H9 (cell line): ENCODE data around the gene PEA15. TPM values are rescaled to one million over a fixed set of nuclear protein-coding genes. Genes with fewer than 3 reads are reported as not detected.
A peak's percentile ranks its signal among the peaks of the same experiment; 100 is the strongest.

Experiments used
- DNase-seq: peaks from one replicate; pipeline ENCODE4 v3.0.0-alpha.2; 2017
- H2AFZ ChIP-seq: one replicate; pipeline ENCODE4 v1.6.1; 2013; ENCODE audit warnings: mild to moderate bottlenecking, low read length, control low read depth, moderate library complexity
- H2AK5ac ChIP-seq: 2 replicates; pipeline ENCODE4 v1.6.1; 2013; ENCODE audit warnings: low read length, control low read depth, mixed read lengths; ENCODE audit not compliant: insufficient read length
- H2BK120ac ChIP-seq: one replicate; pipeline ENCODE4 v1.6.1; 2013; ENCODE audit warnings: low read depth, mild to moderate bottlenecking, low read length, control low read depth, inconsistent platforms; ENCODE audit not compliant: poor library complexity, severe bottlenecking
- H2BK12ac ChIP-seq: 2 replicates; pipeline ENCODE4 v1.6.1; 2013; ENCODE audit warnings: low read length, control low read depth, mixed read lengths, low read depth; ENCODE audit not compliant: insufficient read length
- H2BK15ac ChIP-seq: 2 replicates; pipeline ENCODE4 v1.6.1; 2013; ENCODE audit warnings: low read depth, low read length, control low read depth
- H2BK20ac ChIP-seq: one replicate; pipeline ENCODE4 v1.6.1; 2013; ENCODE audit warnings: low read depth, mild to moderate bottlenecking, low read length, control low read depth, inconsistent platforms; ENCODE audit not compliant: poor library complexity, severe bottlenecking
- H2BK5ac ChIP-seq: 2 replicates; pipeline ENCODE4 v1.6.1; 2013; ENCODE audit warnings: low read length, control low read depth, mixed read lengths; ENCODE audit not compliant: insufficient read length
- H3K14ac ChIP-seq: 2 replicates; pipeline ENCODE4 v1.6.1; 2013; ENCODE audit warnings: low read length, control low read depth; ENCODE audit not compliant: insufficient read depth
- H3K18ac ChIP-seq: 2 replicates; pipeline ENCODE4 v1.6.1; 2013; ENCODE audit warnings: low read depth, mild to moderate bottlenecking, mixed read lengths, low read length, control low read depth; ENCODE audit not compliant: insufficient read length
- H3K23ac ChIP-seq: 2 replicates; pipeline ENCODE4 v1.6.1; 2013; ENCODE audit warnings: low read length, control low read depth, mixed read lengths, low read depth; ENCODE audit not compliant: insufficient read length
- H3K23me2 ChIP-seq: 2 replicates; pipeline ENCODE4 v1.6.1; 2013; ENCODE audit warnings: low read depth, mild to moderate bottlenecking, mixed read lengths, low read length, control low read depth; ENCODE audit not compliant: insufficient read length, poor library complexity, severe bottlenecking
- H3K27ac ChIP-seq: 2 replicates; pipeline ENCODE4 v1.5.1; 2013; ENCODE audit warnings: low read length, control low read depth, mixed read lengths, low read depth; ENCODE audit not compliant: insufficient read length
- H3K27me3 ChIP-seq: 2 replicates; pipeline ENCODE4 v1.6.1; 2013; ENCODE audit warnings: low read length, control low read depth, inconsistent platforms; ENCODE audit not compliant: insufficient read depth
- H3K4ac ChIP-seq: 2 replicates; pipeline ENCODE4 v1.6.1; 2013; ENCODE audit warnings: low read depth, mild to moderate bottlenecking, control low read depth, inconsistent platforms, low read length, moderate library complexity
- H3K4me1 ChIP-seq: 2 replicates; pipeline ENCODE4 v1.6.1; 2013; ENCODE audit warnings: low read length, control low read depth, inconsistent platforms; ENCODE audit not compliant: insufficient read depth
- H3K4me2 ChIP-seq: 2 replicates; pipeline ENCODE4 v1.6.1; 2013; ENCODE audit warnings: low read length, control low read depth, mixed read lengths; ENCODE audit not compliant: insufficient read length, insufficient read depth
- H3K56ac ChIP-seq: 2 replicates; pipeline ENCODE4 v1.6.1; 2013; ENCODE audit warnings: low read depth, mild to moderate bottlenecking, mixed read lengths, low read length, control low read depth; ENCODE audit not compliant: insufficient read length
- H3K79me1 ChIP-seq: 2 replicates; pipeline ENCODE4 v1.6.1; 2013; ENCODE audit warnings: low read depth, mild to moderate bottlenecking, moderate library complexity, low read length, control low read depth, inconsistent platforms; ENCODE audit not compliant: insufficient read depth, poor library complexity, severe bottlenecking
- H3K79me2 ChIP-seq: 2 replicates; pipeline ENCODE4 v1.6.1; 2013; ENCODE audit warnings: low read length, control low read depth, inconsistent platforms; ENCODE audit not compliant: insufficient read depth
- H3K9ac ChIP-seq: 2 replicates; pipeline ENCODE4 v1.6.1; 2013; ENCODE audit warnings: low read length, control low read depth, mixed read lengths; ENCODE audit not compliant: insufficient read length; ENCODE audit errors: extremely low read depth
- H3K9me3 ChIP-seq: one replicate; pipeline ENCODE4 v1.6.1; 2013; ENCODE audit warnings: low read depth, low read length, inconsistent platforms; ENCODE audit not compliant: control insufficient read depth
- H3T11ph ChIP-seq: one replicate; pipeline ENCODE4 v1.6.1; 2013; ENCODE audit warnings: mild to moderate bottlenecking, low read length, control low read depth, inconsistent platforms
- H4K20me1 ChIP-seq: one replicate; pipeline ENCODE4 v1.6.1; 2013; ENCODE audit not compliant: control insufficient read depth, insufficient read length, insufficient read depth
- H4K5ac ChIP-seq: 2 replicates; pipeline ENCODE4 v1.6.1; 2013; ENCODE audit warnings: low read depth, mild to moderate bottlenecking, mixed read lengths, low read length, control low read depth; ENCODE audit not compliant: insufficient read length
- H4K8ac ChIP-seq: replicated peaks from 2 replicates; pipeline ENCODE4 v1.6.1; 2013; ENCODE audit warnings: low read length, control low read depth, mixed read lengths, low read depth; ENCODE audit not compliant: insufficient read length
- H4K91ac ChIP-seq: 2 replicates; pipeline ENCODE4 v1.6.1; 2013; ENCODE audit warnings: low read depth, mild to moderate bottlenecking, moderate library complexity, mixed read lengths, low read length, control low read depth; ENCODE audit not compliant: insufficient read length
- H3K27ac Mint-ChIP-seq, 3 experiments: 2 replicates in 2 of 3; 3 replicates in 1 of 3; pipeline ENCODE4 v1.8.0; 2020 to 2021; ENCODE audit warnings: mixed read lengths in 3 of 3, mild to moderate bottlenecking in 1 of 3, moderate library complexity in 1 of 3
- H3K27me3 Mint-ChIP-seq: 2 replicates; pipeline ENCODE4 v1.8.0; 2021; ENCODE audit warnings: low read depth, mild to moderate bottlenecking, moderate library complexity, mixed read lengths
- H3K36me3 Mint-ChIP-seq, 3 experiments: 2 replicates in 2 of 3; 3 replicates in 1 of 3; pipeline ENCODE4 v1.8.0; 2020 to 2021; ENCODE audit warnings: low read depth in 3 of 3, mixed read lengths in 3 of 3; ENCODE audit not compliant: insufficient read depth in 1 of 3
- H3K4me1 Mint-ChIP-seq, 2 experiments: 2 replicates each; pipeline ENCODE4 v1.8.0; 2020; ENCODE audit warnings: mixed read lengths in 2 of 2
- H3K4me3 Mint-ChIP-seq, 2 experiments: 2 replicates in 1 of 2; 3 replicates in 1 of 2; pipeline ENCODE4 v1.8.0; 2020 to 2021; ENCODE audit warnings: mild to moderate bottlenecking in 2 of 2, mixed read lengths in 2 of 2, moderate library complexity in 1 of 2
- H3K9me3 Mint-ChIP-seq, 2 experiments: 2 replicates in 1 of 2; 3 replicates in 1 of 2; pipeline ENCODE4 v1.8.0; 2020; ENCODE audit warnings: mild to moderate bottlenecking in 2 of 2, mixed read lengths in 2 of 2, moderate library complexity in 1 of 2
- CTCF ChIP-seq: fragments of 200-600 bp; sonication (generic); conservative IDR thresholded peaks from 3 replicates; pipeline ENCODE4 v1.8.0; 2021; ENCODE audit warnings: antibody characterized with exemption, mild to moderate bottlenecking
- WGBS: extraction: QIAGEN DNeasy Blood & Tissue Kit; methylation state at CpG from one replicate; pipeline ENCODE4 v1.1.7; 2013; ENCODE audit warnings: missing lambda C conversion rate, low lambda C conversion rate, mixed read lengths; ENCODE audit not compliant: insufficient read length; ENCODE audit errors: extremely low coverage; 5-methylcytosine and 5-hydroxymethylcytosine counted together
- total RNA-seq: library from RNA; stranded (reverse); gene quantifications from 2 replicates; pipeline ENCODE4 v1.2.1, GENCODE V29; 2021

The PEA15 gene
- total RNA-seq, 1 experiment from 2014 or later: 82.1 TPM

- H3K14ac ChIP-seq: no peak within 1 kb of the TSS
- no peak within 1 kb of the TSS for H2AFZ ChIP-seq
- no peak within 1 kb of the TSS for H3K56ac ChIP-seq
- no peaks in the 10 kb centered on the region for H4K20me1 ChIP-seq
- no peak within 1 kb of the TSS for H3K18ac ChIP-seq
- H3K27me3 ChIP-seq: no peaks in the 10 kb centered on the region
- no peak within 1 kb of the TSS for H2BK12ac ChIP-seq
- H3K23me2 ChIP-seq: no peaks in the 10 kb centered on the region
- H3K4me3 Mint-ChIP-seq: no peak within 1 kb of the TSS
- H3K27ac Mint-ChIP-seq: peak within 1 kb of the TSS in 2 of 3 experiments; percentile 8 to 27; a peak in 2 of 7 replicates
- H3K27ac ChIP-seq: no peak within 1 kb of the TSS
- H4K8ac ChIP-seq: no peak within 1 kb of the TSS
- no peak within 1 kb of the TSS for H2BK15ac ChIP-seq
- no peaks in the 10 kb centered on the region for H3K79me1 ChIP-seq
- no peak within 1 kb of the TSS for H4K5ac ChIP-seq
- H3K9me3 Mint-ChIP-seq: no peaks in the 10 kb centered on the region
- no peak within 1 kb of the TSS for H3T11ph ChIP-seq
- peaks cover 25% of the 10 kb centered on the region for H3K27me3 Mint-ChIP-seq
- DNase-seq: no peak
- H2BK5ac ChIP-seq: no peak within 1 kb of the TSS
- H2BK120ac ChIP-seq: no peak within 1 kb of the TSS
- no peak within 1 kb of the TSS for H3K23ac ChIP-seq
- H3K36me3 Mint-ChIP-seq: no peaks in the 10 kb centered on the region; a peak in 1 of 7 replicates
- no peak within 1 kb of the TSS for H3K4me2 ChIP-seq
- no CpG with 5 or more reads among the region's 15 CpGs for WGBS
- H3K79me2 ChIP-seq: no peaks in the 10 kb centered on the region
- peaks cover 9 to 11% of the 10 kb centered on the region in 2 experiments; a peak in 3 of 4 replicates for H3K4me1 Mint-ChIP-seq
- no peak for TF ChIP-seq CTCF
- H3K4ac ChIP-seq: no peak within 1 kb of the TSS
- H2AK5ac ChIP-seq: no peak within 1 kb of the TSS
- H3K9me3 ChIP-seq: no peaks in the 10 kb centered on the region
- no peak within 1 kb of the TSS for H3K9ac ChIP-seq
- peaks cover 3% of the 10 kb centered on the region; the same call in 1 of the 2 replicates for H3K4me1 ChIP-seq
- H2BK20ac ChIP-seq: no peak within 1 kb of the TSS
- no peak within 1 kb of the TSS for H4K91ac ChIP-seq
Measured at GRCh38 chr1:160189649-160190625, 15.2 kb upstream of the PEA15 start, which contains the start of gene CASQ1. Gene CASQ1 (plus strand): TSS chr1:160190575. CDS start chr1:160190752, 177 bp downstream.
